Thyroid gland (tissue), 4 donors: ENCODE data around the gene COX6B2. TPM values are rescaled to one million over a fixed set of nuclear protein-coding genes. Genes with fewer than 3 reads are reported as not detected.

Source experiments
- DNase-seq, 2 donors: peaks; one replicate each; pipeline ENCODE4 v3.0.0-alpha.2; 2019
- H3K27ac ChIP-seq, 3 donors: fragments of 200-600 bp; sonication (generic); 1 replicate in 2 of 3; 2 replicates in 1 of 3; pipeline ENCODE4 v1.5.1; 2016 to 2019; ENCODE audit warnings: mild to moderate bottlenecking in 1 of 3, moderate library complexity in 1 of 3
- H3K27me3 ChIP-seq: fragments of 200-600 bp; sonication (generic); one replicate; pipeline ENCODE4 v1.5.1; 2019
- H3K36me3 ChIP-seq, 2 donors: fragments of 200-600 bp; sonication (generic); one replicate each; pipeline ENCODE4 v1.5.1; 2016 to 2019
- H3K4me1 ChIP-seq, 2 donors: fragments of 200-600 bp; sonication (generic); one replicate each; pipeline ENCODE4 v1.5.1; 2017 to 2019
- H3K4me3 ChIP-seq, 3 donors: fragments of 200-600 bp; sonication (generic); replicated peaks in 1 of 3; 1 replicate in 2 of 3; 2 replicates in 1 of 3; pipeline ENCODE4 v1.5.1; 2016; ENCODE audit warnings: mild to moderate bottlenecking in 1 of 3
- H3K9me3 ChIP-seq: fragments of 200-600 bp; sonication (generic); one replicate; pipeline ENCODE4 v1.5.1; 2017
- POLR2A ChIP-seq, 2 donors: fragments of 450-650 bp; IDR thresholded peaks; one replicate each; pipeline ENCODE4 v1.6.1; 2017; ENCODE audit warnings: antibody characterized with exemption in 2 of 2, mild to moderate bottlenecking in 2 of 2, moderate library complexity in 1 of 2
- WGBS, 2 donors: methylation state at CpG; one replicate each; pipeline ENCODE4 v1.1.5; 2017; 5-methylcytosine and 5-hydroxymethylcytosine counted together
- intact Hi-C: fragments of 100-400 bp; cut with DNase I; formaldehyde crosslinking; loops from one replicate; pipeline ENCODE4 v1.15.1; 2023
- total RNA-seq, 4 donors: library from RNA; depleted of rRNA; stranded (reverse); fragments of >200 nt; gene quantifications; one replicate each; pipeline ENCODE4 v1.2.3, GENCODE V29; 2016
- TF ChIP-seq, protein P1 (sequence below), 6 experiments: fragments of 200-600 bp in 3 of 6; fragments of 450-650 bp in 3 of 6; sonication (generic) in 3 of 6; IDR thresholded peaks; one replicate each; pipeline ENCODE4 v1.5.1; 2016 to 2019; ENCODE audit warnings: antibody characterized with exemption in 6 of 6, mild to moderate bottlenecking in 2 of 6, inconsistent platforms in 1 of 6, moderate library complexity in 1 of 6

COX6B2 gene
- total RNA-seq, 4 donors from 2014 or later, result 0.94 TPM; not detected in 3

DNA sequence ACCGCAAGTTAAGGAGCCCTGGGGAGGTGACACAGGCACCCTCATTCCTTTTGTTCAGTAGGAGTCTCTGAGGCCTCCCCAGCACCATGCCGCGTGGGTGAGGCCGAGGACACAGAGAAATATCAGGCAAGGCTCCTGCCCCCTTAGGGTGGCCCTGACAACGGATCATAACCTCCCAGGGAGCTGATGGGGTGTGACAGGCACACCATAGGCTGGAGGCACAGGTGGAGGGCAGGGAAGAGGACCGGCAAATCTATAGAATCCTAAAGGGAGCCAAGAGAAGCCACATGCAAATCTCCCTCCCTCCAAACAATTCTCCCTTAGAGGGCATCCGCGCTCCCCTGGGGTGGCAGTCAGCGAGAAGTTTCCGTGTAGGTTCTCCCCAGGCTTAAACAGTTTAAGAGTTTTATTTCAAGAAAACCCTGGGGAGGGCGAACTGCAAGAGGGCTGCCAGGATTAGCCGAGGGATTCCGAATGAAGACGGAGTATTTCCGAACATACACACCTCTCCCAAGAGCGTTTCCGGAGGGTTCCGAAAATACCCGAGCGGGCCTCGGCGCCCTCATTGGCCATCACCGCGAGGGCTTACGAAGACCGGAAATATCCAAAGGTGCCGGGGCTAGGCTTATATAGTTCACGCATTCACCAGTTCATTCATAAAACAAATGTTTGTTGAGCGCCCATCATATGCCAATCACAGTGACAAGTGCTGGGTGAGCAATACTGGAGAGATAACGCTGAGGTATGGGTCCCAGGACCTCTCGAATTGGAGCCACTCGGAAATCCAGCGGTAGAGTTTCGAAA, 30.6 kb upstream of the COX6B2 start:
- no peaks in the 10 kb centered on the region for H3K27me3 ChIP-seq
- H3K27ac ChIP-seq, result peak overlapping the region; percentile 81 to 98 (median 98)
- intact Hi-C loops, result loop anchor here (10.0 kb wide), 1 partner anchor 270 kb away; the partner anchor contains the start of gene U2AF2
- peaks cover 18 to 23% of the 10 kb centered on the region in 2 donors for H3K36me3 ChIP-seq
- peaks cover 35 to 50% of the 10 kb centered on the region in 2 donors for H3K4me1 ChIP-seq
- peak; percentile 96 to 98 for DNase-seq
- WGBS, 2 donors, result 4 to 6% methylated on average over 33 of the region's 34 CpGs
- no peaks in the 10 kb centered on the region for H3K9me3 ChIP-seq
- TF ChIP-seq POLR2A (IDR thresholded peaks at IDR 0.05), result peak in 1 of 2 donors; percentile 1
- TF ChIP-seq, protein P1, sequence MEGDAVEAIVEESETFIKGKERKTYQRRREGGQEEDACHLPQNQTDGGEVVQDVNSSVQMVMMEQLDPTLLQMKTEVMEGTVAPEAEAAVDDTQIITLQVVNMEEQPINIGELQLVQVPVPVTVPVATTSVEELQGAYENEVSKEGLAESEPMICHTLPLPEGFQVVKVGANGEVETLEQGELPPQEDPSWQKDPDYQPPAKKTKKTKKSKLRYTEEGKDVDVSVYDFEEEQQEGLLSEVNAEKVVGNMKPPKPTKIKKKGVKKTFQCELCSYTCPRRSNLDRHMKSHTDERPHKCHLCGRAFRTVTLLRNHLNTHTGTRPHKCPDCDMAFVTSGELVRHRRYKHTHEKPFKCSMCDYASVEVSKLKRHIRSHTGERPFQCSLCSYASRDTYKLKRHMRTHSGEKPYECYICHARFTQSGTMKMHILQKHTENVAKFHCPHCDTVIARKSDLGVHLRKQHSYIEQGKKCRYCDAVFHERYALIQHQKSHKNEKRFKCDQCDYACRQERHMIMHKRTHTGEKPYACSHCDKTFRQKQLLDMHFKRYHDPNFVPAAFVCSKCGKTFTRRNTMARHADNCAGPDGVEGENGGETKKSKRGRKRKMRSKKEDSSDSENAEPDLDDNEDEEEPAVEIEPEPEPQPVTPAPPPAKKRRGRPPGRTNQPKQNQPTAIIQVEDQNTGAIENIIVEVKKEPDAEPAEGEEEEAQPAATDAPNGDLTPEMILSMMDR (IDR thresholded peaks at IDR 0.05), result no peak
- peak overlapping the region in 1 of 3 donors; percentile 89 for H3K4me3 ChIP-seq

DNA sequence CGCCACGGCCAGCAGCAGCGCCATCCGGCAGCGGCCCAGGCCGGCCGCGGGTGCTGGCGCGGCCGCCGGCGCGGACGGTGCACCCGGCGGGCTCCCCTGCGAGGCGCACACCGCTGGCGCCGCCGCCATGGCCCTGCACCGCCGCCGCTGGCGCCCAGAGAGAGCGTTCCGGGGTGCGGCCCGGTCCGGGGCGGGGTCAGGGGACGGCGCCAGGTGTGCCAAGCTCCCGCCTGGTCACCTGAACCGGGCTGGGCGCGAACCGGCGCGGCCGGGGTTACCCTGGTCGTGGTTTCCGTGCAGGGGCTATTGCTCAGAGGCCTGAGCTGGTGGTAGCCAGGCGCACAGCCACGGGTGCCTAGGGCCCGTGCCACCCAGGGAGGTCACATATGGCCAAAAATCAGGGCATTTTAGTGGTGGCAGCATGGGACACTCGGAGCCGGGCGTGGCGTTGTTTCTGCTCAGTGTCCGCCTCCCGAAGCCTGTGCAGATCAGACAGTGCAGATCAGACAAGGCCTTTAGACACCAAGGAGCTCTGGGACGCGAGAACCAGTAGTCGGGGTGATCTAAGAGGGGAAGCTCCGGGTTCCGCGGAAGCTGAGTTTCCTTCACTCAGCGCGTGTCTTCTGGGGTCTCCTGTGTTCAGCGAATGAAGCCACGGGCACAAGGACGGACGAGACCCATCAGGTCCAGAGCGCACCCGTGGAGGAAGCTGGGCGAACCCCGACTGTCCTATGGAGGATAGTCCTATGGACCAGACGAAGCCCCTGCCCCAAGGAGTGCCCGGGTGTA, 29.8 kb upstream of the COX6B2 start, which contains the start of gene TMEM238:
Gene TMEM238, minus strand, starts transcription at position 162 of the 789 bp plus-strand sequence. Its CDS starts 33 bp downstream, at position 129.
- TF ChIP-seq, protein P1 (IDR thresholded peaks at IDR 0.05), result no peak
- peak in 1 of 2 donors; percentile 69 for TF ChIP-seq POLR2A (IDR thresholded peaks at IDR 0.05)
- Histone ChIP-seq H3K4me3 (peak within 1 kb of the TSS in 2 of 3 donors; percentile 15 to 89), H3K9me3 (no peaks in the 10 kb centered on the region), H3K27me3 (no peaks in the 10 kb centered on the region), H3K36me3 (peaks cover 18 to 19% of the 10 kb centered on the region in 2 donors), H3K4me1 (peaks cover 35 to 44% of the 10 kb centered on the region in 2 donors), H3K27ac (peak within 1 kb of the TSS; percentile 81 to 98 (median 98))
- peak; percentile 72 to 74 for DNase-seq
- WGBS, 2 donors, result 44 to 46% methylated on average over 18 to 19 of the region's 72 CpGs
- intact Hi-C loops, result loop anchor here (10.0 kb wide), 1 partner anchor 270 kb away; the partner anchor contains the start of gene U2AF2

DNA sequence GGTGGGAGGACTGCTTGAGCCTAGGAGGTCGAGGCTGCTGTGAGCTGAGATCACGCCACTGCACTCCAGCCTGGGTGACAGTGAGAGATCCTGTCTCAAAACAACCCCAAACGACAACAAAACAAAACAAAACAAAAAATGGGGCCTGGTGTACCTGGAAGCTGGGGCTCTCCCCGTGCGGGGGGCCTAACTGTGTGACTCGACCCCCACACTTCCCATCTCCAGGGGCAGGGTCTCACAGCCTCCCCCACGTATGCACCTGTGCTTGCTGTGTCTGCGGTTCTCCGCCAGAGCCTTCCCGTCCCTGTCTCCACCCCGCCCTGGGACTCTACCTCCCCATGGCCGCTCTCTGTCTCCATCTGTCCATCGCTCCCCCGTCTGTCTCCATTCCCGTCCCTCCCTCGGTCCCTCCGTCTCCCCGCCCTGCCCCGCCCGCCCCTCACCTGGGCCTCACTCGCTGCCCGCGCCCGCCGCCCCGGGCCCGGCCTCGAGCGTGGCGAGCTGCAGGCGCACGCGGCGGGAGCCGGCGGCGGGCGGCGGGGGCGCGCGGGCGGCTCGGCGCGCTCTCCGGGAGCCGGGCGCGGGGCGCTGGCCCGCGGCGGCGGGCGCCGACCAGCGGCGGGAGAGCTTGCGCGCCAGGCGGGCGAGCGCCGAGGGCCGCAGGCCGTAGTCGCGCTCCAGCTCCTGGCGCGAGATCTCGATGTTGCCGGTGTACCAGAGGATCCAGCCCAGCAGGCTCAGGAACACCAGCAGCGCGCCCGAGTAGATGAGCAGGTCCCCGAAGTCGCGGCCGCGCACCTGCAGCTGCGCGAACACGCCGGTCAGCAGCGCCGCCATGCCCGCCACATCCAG, 29.0 kb upstream of the COX6B2 start:
- H3K9me3 ChIP-seq, result no peaks in the 10 kb centered on the region
- peaks cover 13% of the 10 kb centered on the region in 2 donors for H3K36me3 ChIP-seq
- intact Hi-C loops, result loop anchor here (10.0 kb wide), 1 partner anchor 271 kb away; the partner anchor contains the start of gene U2AF2
- H3K27me3 ChIP-seq, result no peaks in the 10 kb centered on the region
- peak; percentile 72 to 77 for DNase-seq
- WGBS, 2 donors, result 18 to 20% methylated on average over 15 to 19 of the region's 88 CpGs
- H3K4me1 ChIP-seq, result peaks cover 35 to 38% of the 10 kb centered on the region in 2 donors
- TF ChIP-seq, protein P1 (IDR thresholded peaks at IDR 0.05), result peak in 2 of 6 experiments; percentile 27 to 28
- no peak for TF ChIP-seq POLR2A (IDR thresholded peaks at IDR 0.05)
- peak overlapping the region in 1 of 3 donors; percentile 27 for H3K4me3 ChIP-seq
- peak overlapping the region in 1 of 3 donors; percentile 98 for H3K27ac ChIP-seq

DNA sequence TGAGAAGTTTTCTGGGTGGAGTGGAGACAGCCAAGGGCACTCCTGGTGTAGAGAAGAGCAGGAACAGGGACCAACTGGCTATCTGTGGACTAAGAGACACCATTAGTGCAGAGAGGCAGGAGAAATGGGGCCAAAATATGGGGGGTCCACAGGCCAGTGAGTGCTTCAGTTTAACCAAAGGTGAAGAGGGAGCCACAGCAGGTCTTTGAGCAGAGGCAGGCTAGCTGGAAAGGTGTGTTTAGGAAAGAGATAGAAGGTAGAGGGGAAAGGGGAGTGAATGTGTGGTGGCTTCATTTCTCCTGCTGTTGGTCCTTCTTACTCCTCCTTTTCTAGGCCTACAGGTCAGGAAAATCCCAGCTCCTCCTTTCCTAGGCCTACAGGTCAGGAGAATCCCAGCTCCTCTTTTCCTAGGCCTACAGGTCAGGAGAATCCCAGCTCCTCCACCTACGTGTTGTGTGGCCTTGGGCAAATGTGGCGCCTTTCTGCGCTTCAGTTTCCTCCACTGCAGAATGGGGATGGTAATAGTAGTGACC, 28.1 kb upstream of the COX6B2 start:
- Histone ChIP-seq H3K27ac (no peak overlapping the region), H3K4me3 (no peak overlapping the region), H3K36me3 (peaks cover 4% of the 10 kb centered on the region in 2 donors), H3K27me3 (peaks cover 3% of the 10 kb centered on the region), H3K9me3 (no peaks in the 10 kb centered on the region), H3K4me1 (peaks cover 28 to 30% of the 10 kb centered on the region in 2 donors)
- TF ChIP-seq, protein P1 (IDR thresholded peaks at IDR 0.05), result no peak
- TF ChIP-seq POLR2A (IDR thresholded peaks at IDR 0.05), result no peak
- intact Hi-C loops, result loop anchor here (10.0 kb wide), 1 partner anchor 272 kb away; the partner anchor contains the start of gene U2AF2
- no peak for DNase-seq
- WGBS, 2 donors, result 98 to 100% methylated on average over 3 of the region's 3 CpGs
